Liver (tissue), 3 donors: Measurements from ENCODE around the gene CTSA.

Experiments used
- CTCF ChIP-seq: fragments of 150-350 bp; IDR thresholded peaks from 2 replicates; pipeline ENCODE4 v1.5.1; 2017; ENCODE audit warnings: improper control_type of control experiment, low read depth, low read length; ENCODE audit not compliant: missing input control
- JUND ChIP-seq, 2 donors: IDR thresholded peaks; 2 replicates each; pipeline ENCODE4 v1.6.1; 2016; ENCODE audit warnings: antibody characterized with exemption in 2 of 2
- MAX ChIP-seq: IDR thresholded peaks from 2 replicates; pipeline ENCODE4 v1.6.1; 2016; ENCODE audit warnings: antibody characterized with exemption
- RXRA ChIP-seq, 2 donors: IDR thresholded peaks; 2 replicates each; pipeline ENCODE4 v1.6.1; 2017 to 2018; ENCODE audit warnings: antibody characterized with exemption in 2 of 2, mild to moderate bottlenecking in 1 of 2
- YY1 ChIP-seq: IDR thresholded peaks from 2 replicates; pipeline ENCODE4 v1.6.1; 2016; ENCODE audit warnings: antibody characterized with exemption, mild to moderate bottlenecking
- ZBTB33 ChIP-seq: IDR thresholded peaks from 2 replicates; pipeline ENCODE4 v1.6.1; 2016; ENCODE audit warnings: antibody characterized with exemption
- donor health status: healthy.
- donor health status: healthy.

- no peak for TF ChIP-seq RXRA (IDR thresholded peaks at IDR 0.05)
- no peak for TF ChIP-seq CTCF
- TF ChIP-seq ZBTB33, result no peak
- TF ChIP-seq MAX, result no peak
- TF ChIP-seq JUND (IDR thresholded peaks at IDR 0.05), result no peak
- no peak for TF ChIP-seq YY1
These were observed 17.6 kb upstream of the CTSA start for GRCh38 chr20:45873409-45874103.
